HepG2 (cell line): ENCODE results near the gene ZNF684. TPM values are rescaled to one million over a fixed set of nuclear protein-coding genes. Genes with fewer than 3 reads are reported as not detected.

Source experiments
- HDAC6 ChIP-seq: fragments of 200-600 bp; sonication (generic); IDR thresholded peaks from 2 replicates; pipeline ENCODE4 v1.7.0; 2017; ENCODE audit warnings: mild to moderate bottlenecking, antibody characterized with exemption, low read length, low read depth
- HMGXB3 ChIP-seq: sonication (generic); formaldehyde crosslinking; IDR thresholded peaks from 2 replicates; pipeline ENCODE4 v1.4.0; 2020; ENCODE audit warnings: missing genetic modification reagents, borderline replicate concordance
- KIAA2018 ChIP-seq: sonication (generic); formaldehyde crosslinking; IDR thresholded peaks from 2 replicates; pipeline ENCODE4 v1.5.0; 2020; ENCODE audit warnings: mild to moderate bottlenecking, missing genetic modification reagents, borderline replicate concordance
- KLF16 ChIP-seq, 2 experiments: sonication (generic) in 1 of 2; formaldehyde crosslinking in 1 of 2; IDR thresholded peaks; 2 replicates each; pipeline versions ENCODE4 v1.6.1 to v1.8.0; 2016 to 2023; ENCODE audit warnings: missing genetic modification reagents in 2 of 2, missing compliant biosample characterization in 1 of 2
- NFATC3 ChIP-seq: sonication (generic); formaldehyde crosslinking; IDR thresholded peaks from 2 replicates; pipeline ENCODE4 v1.5.1; 2020; ENCODE audit warnings: mild to moderate bottlenecking, missing genetic modification reagents
- PCBP2 ChIP-seq: fragments of 200-400 bp; formaldehyde crosslinking; optimal IDR thresholded peaks from 2 replicates; pipeline ENCODE3; 2018; ENCODE audit warnings: low read length, low read depth; ENCODE audit not compliant: poor library complexity, severe bottlenecking
- PPARG ChIP-seq: conservative IDR thresholded peaks from 2 replicates; pipeline ENCODE4 v1.6.1; 2016; ENCODE audit warnings: missing biosample characterization, missing genetic modification reagents
- SIX4 ChIP-seq: sonication (generic); formaldehyde crosslinking; IDR thresholded peaks from 2 replicates; pipeline ENCODE4 v1.4.0; 2020; ENCODE audit warnings: missing genetic modification reagents
- SMAD9 ChIP-seq: sonication (generic); formaldehyde crosslinking; IDR thresholded peaks from 2 replicates; pipeline ENCODE4 v1.5.1; 2020; ENCODE audit warnings: mild to moderate bottlenecking, missing genetic modification reagents
- SMARCE1 ChIP-seq: fragments of 450-650 bp; IDR thresholded peaks from 2 replicates; pipeline ENCODE4 v1.6.1; 2017; ENCODE audit warnings: borderline replicate concordance
- ZNF614 ChIP-seq: IDR thresholded peaks from 2 replicates; pipeline ENCODE4 v1.6.1; 2018; ENCODE audit warnings: missing biosample characterization, missing genetic modification reagents, inconsistent platforms, borderline replicate concordance
- polyA plus RNA-seq, 8 experiments: library from polyadenylated mRNA; depleted of rRNA in 3 of 8; stranded (reverse) in 7 of 8; unstranded in 1 of 8; fragments of >200 nt; fragmentation: Illumina TruSeq in 4 of 8; extraction: Trizol in 4 of 8; gene quantifications; 2 replicates each; pipeline versions ENCODE4 v1.2.1 to v1.2.3, GENCODE V29; 2011 to 2016; ENCODE audit warnings: low read depth in 4 of 8, missing spikeins in 1 of 8, mixed read lengths in 1 of 8; ENCODE audit not compliant: insufficient read depth in 1 of 8
- total RNA-seq, 5 experiments: library from RNA; depleted of rRNA; stranded (reverse); fragments of >200 nt; fragmentation: Illumina TruSeq; extraction: Trizol; gene quantifications; 2 replicates each; pipeline ENCODE4 v1.2.3, GENCODE V29; 2016; ENCODE audit warnings: low read depth in 1 of 5

ZNF684 gene
- total and polyA plus RNA-seq, 2 of the 13 experiments (the other 11 are each of a cell fraction or from before 2014, with no cell fraction given) = 6.5 to 15.2 TPM

GRCh38 chr1:40508375-40509341 is 22.8 kb upstream of the ZNF684 start, which contains the start of gene EXO5 (continued):
- TF ChIP-seq KIAA2018 (CRISPR knock-in tag) = no peak
- peak; percentile 73; the same call in 1 of the 2 replicates for TF ChIP-seq HMGXB3
- TF ChIP-seq NFATC3 (CRISPR knock-in tag) = 0 out of 2 replicates have a peak, but pooled peaks have one; percentile 15
- no peak for TF ChIP-seq HDAC6
- TF ChIP-seq SMARCE1 = no peak
- TF ChIP-seq PPARG (CRISPR knock-in tag) = no peak
- peak; percentile 26; the same call in 1 of the 2 replicates for TF ChIP-seq SMAD9 (CRISPR knock-in tag)
- 0 out of 2 replicates have a peak, but pooled peaks have one; percentile 50 for TF ChIP-seq SIX4 (CRISPR knock-in tag)
- TF ChIP-seq ZNF614 (CRISPR knock-in tag) = 0 out of 2 replicates have a peak, but pooled peaks have one; percentile 31
- TF ChIP-seq PCBP2 = no peak
- TF ChIP-seq KLF16 (CRISPR knock-in tag; IDR thresholded peaks at IDR 0.05) = peak; percentile 81 to 90; a peak in 3 of 4 replicates
